ENCODE data around the gene MSMO1. TPM values are rescaled to one million over a fixed set of nuclear protein-coding genes. Genes with fewer than 3 reads are reported as not detected.

The MSMO1 gene
- total RNA-seq, 1 experiment from 2014 or later, result 53.9 TPM

DNA sequence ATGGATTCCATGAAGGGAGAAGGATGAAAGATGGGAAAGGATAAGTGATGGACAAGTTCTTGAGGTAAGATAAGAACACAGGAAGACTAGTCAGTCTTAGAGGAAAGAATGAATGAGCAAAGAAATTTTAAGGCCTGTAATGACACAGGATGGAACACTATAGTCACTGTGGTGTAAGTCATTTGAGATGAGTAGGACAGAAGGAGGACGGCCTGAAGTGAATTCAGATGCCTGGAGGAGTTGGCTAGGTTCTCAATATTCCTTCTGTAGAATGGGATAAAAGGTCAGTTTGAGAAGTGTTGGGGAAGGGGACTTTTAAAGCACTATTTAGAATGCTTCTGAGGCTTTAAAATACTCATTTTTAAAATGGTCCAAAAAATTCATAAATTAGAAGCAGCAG, 3.9 kb downstream of the MSMO1 start:
- ATAC-seq (no peak), DNase-seq (ENCODE audit: low read depth, low spot score) (no peak)
- TF ChIP-seq SIN3A (IDR thresholded peaks at IDR 0.05; ENCODE audit: borderline replicate concordance, insufficient read depth, low read depth, low read length) (no peak), POLR2AphosphoS5 (IDR thresholded peaks at IDR 0.05; ENCODE audit: low read depth, low read length) (no peak), TCF7L2 (IDR thresholded peaks at IDR 0.05; ENCODE audit: low read depth, low read length) (no peak)
- TF ChIP-seq, protein P1, sequence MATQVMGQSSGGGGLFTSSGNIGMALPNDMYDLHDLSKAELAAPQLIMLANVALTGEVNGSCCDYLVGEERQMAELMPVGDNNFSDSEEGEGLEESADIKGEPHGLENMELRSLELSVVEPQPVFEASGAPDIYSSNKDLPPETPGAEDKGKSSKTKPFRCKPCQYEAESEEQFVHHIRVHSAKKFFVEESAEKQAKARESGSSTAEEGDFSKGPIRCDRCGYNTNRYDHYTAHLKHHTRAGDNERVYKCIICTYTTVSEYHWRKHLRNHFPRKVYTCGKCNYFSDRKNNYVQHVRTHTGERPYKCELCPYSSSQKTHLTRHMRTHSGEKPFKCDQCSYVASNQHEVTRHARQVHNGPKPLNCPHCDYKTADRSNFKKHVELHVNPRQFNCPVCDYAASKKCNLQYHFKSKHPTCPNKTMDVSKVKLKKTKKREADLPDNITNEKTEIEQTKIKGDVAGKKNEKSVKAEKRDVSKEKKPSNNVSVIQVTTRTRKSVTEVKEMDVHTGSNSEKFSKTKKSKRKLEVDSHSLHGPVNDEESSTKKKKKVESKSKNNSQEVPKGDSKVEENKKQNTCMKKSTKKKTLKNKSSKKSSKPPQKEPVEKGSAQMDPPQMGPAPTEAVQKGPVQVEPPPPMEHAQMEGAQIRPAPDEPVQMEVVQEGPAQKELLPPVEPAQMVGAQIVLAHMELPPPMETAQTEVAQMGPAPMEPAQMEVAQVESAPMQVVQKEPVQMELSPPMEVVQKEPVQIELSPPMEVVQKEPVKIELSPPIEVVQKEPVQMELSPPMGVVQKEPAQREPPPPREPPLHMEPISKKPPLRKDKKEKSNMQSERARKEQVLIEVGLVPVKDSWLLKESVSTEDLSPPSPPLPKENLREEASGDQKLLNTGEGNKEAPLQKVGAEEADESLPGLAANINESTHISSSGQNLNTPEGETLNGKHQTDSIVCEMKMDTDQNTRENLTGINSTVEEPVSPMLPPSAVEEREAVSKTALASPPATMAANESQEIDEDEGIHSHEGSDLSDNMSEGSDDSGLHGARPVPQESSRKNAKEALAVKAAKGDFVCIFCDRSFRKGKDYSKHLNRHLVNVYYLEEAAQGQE (IDR thresholded peaks at IDR 0.05; ENCODE audit: insufficient read depth in 1 of 2, low read depth in 2 of 2, low read length in 1 of 2), result no peak
- TF ChIP-seq, protein P2, sequence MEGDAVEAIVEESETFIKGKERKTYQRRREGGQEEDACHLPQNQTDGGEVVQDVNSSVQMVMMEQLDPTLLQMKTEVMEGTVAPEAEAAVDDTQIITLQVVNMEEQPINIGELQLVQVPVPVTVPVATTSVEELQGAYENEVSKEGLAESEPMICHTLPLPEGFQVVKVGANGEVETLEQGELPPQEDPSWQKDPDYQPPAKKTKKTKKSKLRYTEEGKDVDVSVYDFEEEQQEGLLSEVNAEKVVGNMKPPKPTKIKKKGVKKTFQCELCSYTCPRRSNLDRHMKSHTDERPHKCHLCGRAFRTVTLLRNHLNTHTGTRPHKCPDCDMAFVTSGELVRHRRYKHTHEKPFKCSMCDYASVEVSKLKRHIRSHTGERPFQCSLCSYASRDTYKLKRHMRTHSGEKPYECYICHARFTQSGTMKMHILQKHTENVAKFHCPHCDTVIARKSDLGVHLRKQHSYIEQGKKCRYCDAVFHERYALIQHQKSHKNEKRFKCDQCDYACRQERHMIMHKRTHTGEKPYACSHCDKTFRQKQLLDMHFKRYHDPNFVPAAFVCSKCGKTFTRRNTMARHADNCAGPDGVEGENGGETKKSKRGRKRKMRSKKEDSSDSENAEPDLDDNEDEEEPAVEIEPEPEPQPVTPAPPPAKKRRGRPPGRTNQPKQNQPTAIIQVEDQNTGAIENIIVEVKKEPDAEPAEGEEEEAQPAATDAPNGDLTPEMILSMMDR (IDR thresholded peaks at IDR 0.05), result no peak
- intact Hi-C loops (cut with micrococcal nuclease; ENCODE audit: unreplicated experiment) (no loop called here), in situ Hi-C loops (cut with HindIII; ENCODE audit: low pct_unique_long_range_greater_than_20kb, low sequenced_read_pairs) (no loop called here)
- ChIA-PET CTCF (no interaction called here), POLR2A (no interaction called here)
- Histone ChIP-seq H3K4me3 (ENCODE audit: low read depth in 2 of 2, low read length in 2 of 2) (no peak overlapping the region), H3K4me1 (ENCODE audit: control insufficient read depth, insufficient read depth, low read length) (peaks cover 2% of the 10 kb centered on the region; the same call in 1 of the 2 replicates), H3K9me3 (ENCODE audit: control insufficient read depth, insufficient read depth, low read depth, low read length) (no peaks in the 10 kb centered on the region), H3K27ac (ENCODE audit: low read length) (no peak overlapping the region), H3K27me3 (ENCODE audit: control insufficient read depth, insufficient read depth, low read length) (no peaks in the 10 kb centered on the region), H3K36me3 (ENCODE audit: control insufficient read depth, insufficient read depth, low read length) (peaks cover 21% of the 10 kb centered on the region)
- no TSS peak for BruUV-seq (replicated peaks)

DNA sequence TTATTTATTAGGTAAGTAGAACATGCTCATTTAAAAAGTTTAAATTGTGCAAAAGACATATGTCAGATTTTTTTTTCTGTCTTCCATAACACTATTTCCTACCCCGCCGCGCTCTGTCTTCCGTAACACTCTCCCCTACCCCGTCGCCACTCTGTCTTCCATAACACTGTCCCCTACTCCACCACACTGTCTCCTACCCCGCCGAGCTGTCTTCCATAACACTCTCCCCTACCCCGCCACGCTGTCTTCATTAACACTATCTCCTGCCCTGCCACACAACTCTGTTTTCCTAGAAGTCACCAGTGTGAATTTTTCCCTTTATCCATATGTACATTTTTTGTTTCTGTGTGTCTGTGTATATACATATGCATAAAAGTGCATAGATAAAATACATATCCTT, 4.4 kb downstream of the MSMO1 start:
- DNase-seq (ENCODE audit: low read depth, low spot score) (no peak), ATAC-seq (no peak)
- Histone ChIP-seq H3K36me3 (ENCODE audit: control insufficient read depth, insufficient read depth, low read length) (peaks cover 21% of the 10 kb centered on the region), H3K27ac (ENCODE audit: low read length) (no peak overlapping the region), H3K4me1 (ENCODE audit: control insufficient read depth, insufficient read depth, low read length) (peaks cover 2% of the 10 kb centered on the region; the same call in 1 of the 2 replicates), H3K9me3 (ENCODE audit: control insufficient read depth, insufficient read depth, low read depth, low read length) (no peaks in the 10 kb centered on the region), H3K27me3 (ENCODE audit: control insufficient read depth, insufficient read depth, low read length) (no peaks in the 10 kb centered on the region), H3K4me3 (ENCODE audit: low read depth in 2 of 2, low read length in 2 of 2) (no peak overlapping the region)
- in situ Hi-C loops (cut with HindIII; ENCODE audit: low pct_unique_long_range_greater_than_20kb, low sequenced_read_pairs), result no loop called here
- ChIA-PET CTCF (no interaction called here), POLR2A (no interaction called here)
- intact Hi-C loops (cut with micrococcal nuclease; ENCODE audit: unreplicated experiment), result no loop called here
- TF ChIP-seq, protein P2 (IDR thresholded peaks at IDR 0.05), result no peak
- TF ChIP-seq POLR2AphosphoS5 (IDR thresholded peaks at IDR 0.05; ENCODE audit: low read depth, low read length), result no peak
- BruUV-seq (replicated peaks), result no TSS peak
